Esophagus squamous epithelium (tissue), 4 donors: ENCODE data around the gene SEPHS1.

Source experiments
- CTCF ChIP-seq, 6 experiments: fragments of 450-650 bp in 4 of 6; fragments of 200-600 bp in 2 of 6; sonication (generic) in 2 of 6; IDR thresholded peaks; one replicate each; pipeline ENCODE4 v1.5.1; 2016 to 2019; ENCODE audit warnings: antibody characterized with exemption in 6 of 6, mild to moderate bottlenecking in 4 of 6, moderate library complexity in 4 of 6
- POLR2A ChIP-seq, 4 donors: fragments of 450-650 bp; IDR thresholded peaks; one replicate each; pipeline ENCODE4 v1.6.1; 2017; ENCODE audit warnings: antibody characterized with exemption in 4 of 4, mild to moderate bottlenecking in 4 of 4, moderate library complexity in 3 of 4

GRCh38 chr10:13393640-13394039 lies 45.5 kb upstream of the SEPHS1 start:
- no peak for TF ChIP-seq POLR2A (IDR thresholded peaks at IDR 0.05)
- no peak for TF ChIP-seq CTCF (IDR thresholded peaks at IDR 0.05)
